DMS79 treated with DMSO at 0.1 percent for 48 hours (cell line): Measurements from ENCODE around the gene ZNF394.
"Not testable (repeated sequence)": the region's sequence is repeated elsewhere in the genome, so short reads cannot be mapped to it uniquely, and the experiment has no call there.

Source experiments
- DNase-seq: peaks from one replicate; lab custom pipeline; 2025; lab: John Stamatoyannopoulos, UW

ZNF394 gene

GRCh38 chr7:99499721-99500636, at the start of gene ZNF394:
Gene ZNF394 (minus strand): TSS chr7:99500281. CDS start chr7:99500093, 188 bp downstream.
- peak; percentile 85 for DNase-seq

GRCh38 chr7:99549545-99549944, 49.5 kb upstream of the ZNF394 start:
- DNase-seq: not testable (repeated sequence)

GRCh38 chr7:99545308-99545707, 45.2 kb upstream of the ZNF394 start:
- DNase-seq: not testable (repeated sequence)

GRCh38 chr7:99543916-99544315, 43.8 kb upstream of the ZNF394 start:
- DNase-seq: no peak

- no peak for DNase-seq
Measured at GRCh38 chr7:99543081-99543671, 43.1 kb upstream of the ZNF394 start.

- no peak for DNase-seq
Measured at GRCh38 chr7:99541212-99541611, 41.1 kb upstream of the ZNF394 start.

- DNase-seq: no peak
Measured at GRCh38 chr7:99540542-99540941, 40.5 kb upstream of the ZNF394 start.

- no peak for DNase-seq
Measured at GRCh38 chr7:99539213-99539811, 39.2 kb upstream of the ZNF394 start.

- no peak for DNase-seq
Measured at GRCh38 chr7:99535667-99536066, 35.6 kb upstream of the ZNF394 start.

- no peak for DNase-seq
Measured at GRCh38 chr7:99531354-99531765, 31.3 kb upstream of the ZNF394 start.

- DNase-seq: no peak
Measured at GRCh38 chr7:99525713-99526440, 25.8 kb upstream of the ZNF394 start.

GRCh38 chr7:99521399-99521798, 21.3 kb upstream of the ZNF394 start:
- no peak for DNase-seq

- DNase-seq: no peak
Measured at GRCh38 chr7:99514050-99514449, 14.0 kb upstream of the ZNF394 start.

- no peak for DNase-seq
Measured at GRCh38 chr7:99505324-99505662, 5.2 kb upstream of the ZNF394 start.

- peak; percentile 96 for DNase-seq
Measured at GRCh38 chr7:99504603-99505323, 4.7 kb upstream of the ZNF394 start, which contains the start of gene ZKSCAN5. Gene ZKSCAN5 (plus strand): TSS chr7:99504662. CDS start chr7:99506045, 1,383 bp downstream.

GRCh38 chr7:99504281-99504602, 4.2 kb upstream of the ZNF394 start:
- DNase-seq: no peak

- not testable (repeated sequence) for DNase-seq
Measured at GRCh38 chr7:99501236-99501635, 1.2 kb upstream of the ZNF394 start.

- DNase-seq: no peak
Measured at GRCh38 chr7:99500637-99501009, 542 bp upstream of the ZNF394 start.

- DNase-seq: no peak
Measured at GRCh38 chr7:99499371-99499720, 735 bp downstream of the ZNF394 start.

GRCh38 chr7:99498546-99498944, 1.5 kb downstream of the ZNF394 start:
- no peak for DNase-seq

- no peak for DNase-seq
Measured at GRCh38 chr7:99497766-99498545, 2.1 kb downstream of the ZNF394 start.
